Parathyroid adenoma (tissue), 2 donors: ENCODE results near the gene IDUA.
"Not testable (repeated sequence)": the region's sequence is repeated elsewhere in the genome, so short reads cannot be mapped to it uniquely, and the experiment has no call there.

Source experiments
- H2AFZ ChIP-seq: fragments of 300-600 bp; sonication (generic); one replicate; pipeline ENCODE4 v1.7.0; 2017; ENCODE audit warnings: antibody characterized with exemption, mild to moderate bottlenecking
- H3K27ac ChIP-seq: fragments of 300-600 bp; sonication (generic); one replicate; pipeline ENCODE4 v1.7.0; 2017
- H3K27me3 ChIP-seq: fragments of 300-600 bp; sonication (generic); one replicate; pipeline ENCODE4 v1.7.0; 2017; ENCODE audit warnings: low read length; ENCODE audit not compliant: control insufficient read depth, insufficient read depth
- H3K36me3 ChIP-seq: fragments of 300-600 bp; sonication (generic); one replicate; pipeline ENCODE4 v1.7.0; 2017; ENCODE audit warnings: low read length; ENCODE audit not compliant: control insufficient read depth, insufficient read depth
- H3K4me1 ChIP-seq: fragments of 300-600 bp; sonication (generic); one replicate; pipeline ENCODE4 v1.7.0; 2017; ENCODE audit warnings: control low read depth
- H3K4me2 ChIP-seq: fragments of 300-600 bp; sonication (generic); one replicate; pipeline ENCODE4 v1.7.0; 2017; ENCODE audit warnings: low read length
- H3K4me3 ChIP-seq: fragments of 300-600 bp; sonication (generic); one replicate; pipeline ENCODE4 v1.7.0; 2017; ENCODE audit warnings: low read depth, low read length
- H3K79me2 ChIP-seq: fragments of 300-600 bp; sonication (generic); one replicate; pipeline ENCODE4 v1.7.0; 2017; ENCODE audit warnings: control low read depth
- H3K9ac ChIP-seq: fragments of 300-600 bp; sonication (generic); one replicate; pipeline ENCODE4 v1.7.0; 2017; ENCODE audit warnings: mild to moderate bottlenecking
- H3K9me3 ChIP-seq: fragments of 300-600 bp; sonication (generic); one replicate; pipeline ENCODE4 v1.7.0; 2017; ENCODE audit warnings: low read length; ENCODE audit not compliant: control insufficient read depth
- TF ChIP-seq, protein P1 (sequence below): fragments of 300-600 bp; sonication (generic); IDR thresholded peaks from one replicate; pipeline ENCODE4 v1.7.0; 2017; ENCODE audit warnings: antibody characterized with exemption, mild to moderate bottlenecking
- donor health status: primary hyperparathyroidism.

The IDUA gene

DNA sequence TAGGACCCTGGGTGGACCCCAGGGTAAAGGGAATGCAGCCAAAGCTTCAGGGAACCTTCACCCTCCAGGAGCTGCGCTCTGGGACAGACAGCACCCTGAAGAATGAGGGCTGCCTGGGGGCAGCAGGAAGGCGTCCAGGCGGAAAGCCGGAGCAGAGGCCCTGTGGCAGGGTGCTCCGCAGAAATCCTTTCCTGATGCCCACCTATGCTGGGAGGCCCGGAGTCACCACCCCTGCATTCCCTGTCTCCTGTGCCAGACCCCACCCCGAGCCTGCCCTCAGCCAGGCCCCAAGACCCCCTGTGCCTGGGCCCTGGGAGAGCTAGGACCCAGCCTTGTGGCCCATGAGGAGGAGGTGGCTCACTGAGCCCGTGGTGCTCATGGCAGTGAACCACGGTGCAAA, 12.2 kb upstream of the IDUA start:
- no peaks in the 10 kb centered on the region for H3K4me1 ChIP-seq
- no peak overlapping the region for H3K4me2 ChIP-seq
- H3K36me3 ChIP-seq = no peaks in the 10 kb centered on the region
- no peaks in the 10 kb centered on the region for H3K27me3 ChIP-seq
- TF ChIP-seq, protein P1, sequence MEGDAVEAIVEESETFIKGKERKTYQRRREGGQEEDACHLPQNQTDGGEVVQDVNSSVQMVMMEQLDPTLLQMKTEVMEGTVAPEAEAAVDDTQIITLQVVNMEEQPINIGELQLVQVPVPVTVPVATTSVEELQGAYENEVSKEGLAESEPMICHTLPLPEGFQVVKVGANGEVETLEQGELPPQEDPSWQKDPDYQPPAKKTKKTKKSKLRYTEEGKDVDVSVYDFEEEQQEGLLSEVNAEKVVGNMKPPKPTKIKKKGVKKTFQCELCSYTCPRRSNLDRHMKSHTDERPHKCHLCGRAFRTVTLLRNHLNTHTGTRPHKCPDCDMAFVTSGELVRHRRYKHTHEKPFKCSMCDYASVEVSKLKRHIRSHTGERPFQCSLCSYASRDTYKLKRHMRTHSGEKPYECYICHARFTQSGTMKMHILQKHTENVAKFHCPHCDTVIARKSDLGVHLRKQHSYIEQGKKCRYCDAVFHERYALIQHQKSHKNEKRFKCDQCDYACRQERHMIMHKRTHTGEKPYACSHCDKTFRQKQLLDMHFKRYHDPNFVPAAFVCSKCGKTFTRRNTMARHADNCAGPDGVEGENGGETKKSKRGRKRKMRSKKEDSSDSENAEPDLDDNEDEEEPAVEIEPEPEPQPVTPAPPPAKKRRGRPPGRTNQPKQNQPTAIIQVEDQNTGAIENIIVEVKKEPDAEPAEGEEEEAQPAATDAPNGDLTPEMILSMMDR = no peak
- H3K27ac ChIP-seq = no peak overlapping the region
- no peaks in the 10 kb centered on the region for H3K79me2 ChIP-seq
- no peak overlapping the region for H3K4me3 ChIP-seq
- H2AFZ ChIP-seq = no peak overlapping the region
- no peak overlapping the region for H3K9ac ChIP-seq
- no peaks in the 10 kb centered on the region for H3K9me3 ChIP-seq

DNA sequence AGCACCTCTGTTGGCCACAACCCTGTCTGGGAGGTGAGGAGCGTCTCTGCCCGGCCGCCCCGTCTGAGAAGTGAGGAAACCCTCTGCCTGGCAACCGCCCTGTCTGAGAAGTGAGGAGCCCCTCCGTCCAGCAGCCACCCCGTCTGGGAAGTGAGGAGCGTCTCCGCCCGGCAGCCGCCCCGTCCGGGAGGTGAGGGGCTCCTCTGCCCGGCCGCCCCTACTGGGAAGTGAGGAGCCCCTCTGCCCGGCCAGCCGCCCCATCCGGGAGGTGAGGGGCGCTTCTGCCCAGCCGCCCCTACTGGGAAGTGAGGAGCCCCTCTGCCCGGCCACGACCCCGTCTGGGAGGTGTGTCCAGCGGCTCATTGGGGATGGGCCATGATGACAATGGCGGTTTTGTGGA, 10.8 kb upstream of the IDUA start:
- H3K9me3 ChIP-seq, H3K4me3 ChIP-seq, H3K4me2 ChIP-seq, H3K27ac ChIP-seq, H3K9ac ChIP-seq, H3K79me2 ChIP-seq, H2AFZ ChIP-seq, H3K36me3 ChIP-seq, H3K4me1 ChIP-seq, H3K27me3 ChIP-seq: not testable (repeated sequence)

DNA sequence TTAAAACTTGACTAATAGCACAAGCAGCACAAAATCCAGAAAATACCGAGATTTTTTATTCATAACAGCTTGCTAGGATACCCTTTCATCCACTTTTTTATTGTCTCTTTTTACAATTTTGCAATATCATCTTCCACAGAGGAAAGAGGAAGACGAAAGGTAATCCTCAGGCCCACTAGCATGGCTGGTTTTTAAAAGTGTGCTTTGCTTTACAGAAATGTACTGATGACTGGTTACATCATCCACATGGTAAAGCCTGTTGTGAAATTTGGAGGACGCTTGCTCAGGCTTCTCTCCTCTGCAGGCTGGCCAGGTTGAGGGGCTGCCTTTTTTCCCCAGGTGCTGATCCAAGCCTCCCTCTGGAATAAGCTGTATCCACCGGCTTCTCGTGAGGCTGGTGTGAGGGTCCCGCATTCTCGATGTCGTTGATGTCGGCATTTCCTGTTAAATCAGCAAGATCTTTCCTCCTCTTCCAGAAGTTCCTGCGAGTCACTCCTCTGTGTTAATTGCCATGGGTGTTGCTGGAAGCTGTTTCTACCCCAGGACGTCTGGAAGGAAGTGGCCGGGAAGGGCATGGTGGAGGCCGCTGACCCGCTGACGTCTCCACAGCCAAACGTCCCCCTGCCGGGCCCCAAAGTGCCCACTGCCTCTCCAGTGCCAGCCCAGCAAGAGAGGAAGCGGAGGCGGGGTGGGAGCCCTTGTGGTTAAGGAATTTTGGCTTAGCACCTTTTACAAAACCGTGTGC, 7.7 kb upstream of the IDUA start:
- no peaks in the 10 kb centered on the region for H3K27me3 ChIP-seq
- no peaks in the 10 kb centered on the region for H3K79me2 ChIP-seq
- no peak overlapping the region for H3K9ac ChIP-seq
- H3K4me2 ChIP-seq = no peak overlapping the region
- H3K4me3 ChIP-seq = no peak overlapping the region
- no peaks in the 10 kb centered on the region for H3K4me1 ChIP-seq
- no peaks in the 10 kb centered on the region for H3K9me3 ChIP-seq
- no peak overlapping the region for H2AFZ ChIP-seq
- no peaks in the 10 kb centered on the region for H3K36me3 ChIP-seq
- TF ChIP-seq, protein P1 = no peak
- no peak overlapping the region for H3K27ac ChIP-seq

DNA sequence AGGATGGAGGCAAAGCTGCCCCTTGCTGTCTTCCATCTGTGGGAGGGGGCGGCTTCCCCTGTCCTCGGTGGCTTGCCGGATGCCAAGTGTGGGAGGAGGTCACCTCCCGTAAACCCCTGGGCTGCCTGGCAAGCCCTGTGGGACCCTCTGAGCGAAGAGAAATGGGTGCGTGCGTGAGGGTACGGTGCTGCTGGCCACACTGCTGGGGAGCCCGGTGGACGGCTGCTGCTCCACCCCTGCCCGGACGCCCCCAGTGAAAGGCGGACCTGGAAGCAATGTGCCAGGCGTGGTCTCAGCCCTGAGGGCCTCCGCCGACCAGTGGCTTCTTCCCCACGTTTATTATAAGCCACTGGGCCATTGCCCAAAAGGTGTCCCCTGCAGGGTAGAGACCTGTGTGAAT, 4.6 kb upstream of the IDUA start:
- Histone ChIP-seq H3K27me3 (no peaks in the 10 kb centered on the region), H2AFZ (no peak overlapping the region), H3K4me1 (no peaks in the 10 kb centered on the region), H3K27ac (no peak overlapping the region), H3K9me3 (no peaks in the 10 kb centered on the region), H3K4me3 (no peak overlapping the region), H3K9ac (no peak overlapping the region), H3K4me2 (no peak overlapping the region), H3K79me2 (no peaks in the 10 kb centered on the region), H3K36me3 (no peaks in the 10 kb centered on the region)
- TF ChIP-seq, protein P1 = no peak

DNA sequence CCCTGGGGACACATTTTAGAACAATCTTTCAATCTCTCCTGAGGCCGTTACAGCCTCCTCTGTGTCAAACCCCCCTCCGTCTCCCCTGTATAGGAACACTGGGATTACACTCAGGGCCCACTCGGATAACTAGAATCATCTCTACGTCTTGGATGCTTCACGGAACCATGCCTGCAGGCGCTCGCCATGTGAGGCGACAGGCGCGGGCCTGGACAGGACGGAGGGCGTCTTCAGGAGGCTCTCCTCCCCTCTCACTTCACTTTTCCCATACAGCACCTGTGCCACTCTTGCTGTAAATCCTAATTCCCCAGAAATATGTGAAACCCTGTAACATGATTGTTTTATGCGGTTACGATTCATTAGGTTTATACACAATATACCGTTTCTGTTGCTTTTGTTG, 4.0 kb upstream of the IDUA start:
- Histone ChIP-seq H3K4me3 (no peak overlapping the region), H3K4me1 (no peaks in the 10 kb centered on the region), H3K9me3 (no peaks in the 10 kb centered on the region), H3K36me3 (no peaks in the 10 kb centered on the region), H2AFZ (no peak overlapping the region), H3K27ac (no peak overlapping the region), H3K9ac (no peak overlapping the region), H3K4me2 (no peak overlapping the region), H3K79me2 (no peaks in the 10 kb centered on the region), H3K27me3 (no peaks in the 10 kb centered on the region)
- TF ChIP-seq, protein P1 = no peak
